HG03469 (cell line): ENCODE measurements around the gene WDR27.

Source experiments
- ATAC-seq: cut with Tn5 transposase; IDR thresholded peaks from one replicate; pipeline ENCODE4 v1.9.1; 2021; ENCODE audit warnings: mild to moderate bottlenecking, moderate library complexity, moderate number of reproducible peaks; ENCODE audit not compliant: unreplicated experiment

The WDR27 gene

GRCh38 chr6:169641461-169642085 is 60.3 kb downstream of the WDR27 start:
- ATAC-seq, result no peak

GRCh38 chr6:169640983-169641382 is 60.8 kb downstream of the WDR27 start:
- no peak for ATAC-seq

GRCh38 chr6:169640351-169640852 is 61.4 kb downstream of the WDR27 start:
- no peak for ATAC-seq

GRCh38 chr6:169639653-169640278 is 62.1 kb downstream of the WDR27 start:
- no peak for ATAC-seq

GRCh38 chr6:169638915-169639314 is 62.9 kb downstream of the WDR27 start:
- no peak for ATAC-seq

GRCh38 chr6:169638388-169638787 is 63.4 kb downstream of the WDR27 start:
- no peak for ATAC-seq

- no peak for ATAC-seq
Measured at GRCh38 chr6:169635345-169635744, 66.5 kb downstream of the WDR27 start.

- no peak for ATAC-seq
Measured at GRCh38 chr6:169632841-169633240, 69.0 kb downstream of the WDR27 start.

GRCh38 chr6:169629256-169629655 is 72.6 kb downstream of the WDR27 start:
- ATAC-seq, result no peak

GRCh38 chr6:169627736-169628607 is 73.9 kb downstream of the WDR27 start:
- ATAC-seq, result no peak

GRCh38 chr6:169626649-169627048 is 75.2 kb downstream of the WDR27 start:
- no peak for ATAC-seq

- no peak for ATAC-seq
Measured at GRCh38 chr6:169626169-169626568, 75.7 kb downstream of the WDR27 start.

GRCh38 chr6:169625376-169625775 is 76.5 kb downstream of the WDR27 start:
- no peak for ATAC-seq

- no peak for ATAC-seq
Measured at GRCh38 chr6:169624785-169625184, 77.0 kb downstream of the WDR27 start.

GRCh38 chr6:169623975-169624374 is 77.9 kb downstream of the WDR27 start:
- ATAC-seq, result no peak

GRCh38 chr6:169623343-169623742 is 78.5 kb downstream of the WDR27 start:
- ATAC-seq, result no peak

- ATAC-seq, result no peak
Measured at GRCh38 chr6:169622618-169623017, 79.2 kb downstream of the WDR27 start.

- no peak for ATAC-seq
Measured at GRCh38 chr6:169621311-169621710, 80.5 kb downstream of the WDR27 start.

- ATAC-seq, result no peak
Measured at GRCh38 chr6:169620171-169621130, 81.4 kb downstream of the WDR27 start.

GRCh38 chr6:169619650-169620049 is 82.2 kb downstream of the WDR27 start:
- no peak for ATAC-seq
